Mucosa of rectum (tissue), 2 donors: ENCODE results near the gene SYT17.

Experiments used
- H3K27ac ChIP-seq, 2 donors: one replicate each; pipeline ENCODE4 v1.7.0; 2013; ENCODE audit warnings: inconsistent platforms in 2 of 2, low read depth in 2 of 2, low read length in 2 of 2
- H3K27me3 ChIP-seq, 2 donors: one replicate each; pipeline ENCODE4 v1.7.0; 2013; ENCODE audit warnings: low read length in 2 of 2; ENCODE audit not compliant: control insufficient read depth in 2 of 2, insufficient read depth in 2 of 2
- H3K36me3 ChIP-seq, 2 donors: one replicate each; pipeline ENCODE4 v1.7.0; 2013; ENCODE audit warnings: low read length in 2 of 2; ENCODE audit not compliant: control insufficient read depth in 2 of 2, insufficient read depth in 2 of 2
- H3K4me1 ChIP-seq, 2 donors: one replicate each; pipeline ENCODE4 v1.7.0; 2013; ENCODE audit warnings: low read length in 2 of 2, mild to moderate bottlenecking in 1 of 2; ENCODE audit not compliant: control insufficient read depth in 2 of 2, insufficient read depth in 2 of 2
- H3K4me3 ChIP-seq, 2 donors: one replicate each; pipeline ENCODE4 v1.7.0; 2013; ENCODE audit warnings: low read length in 2 of 2
- H3K9ac ChIP-seq, 2 donors: one replicate each; pipeline ENCODE4 v1.7.0; 2013; ENCODE audit warnings: low read length in 2 of 2, low read depth in 1 of 2, mild to moderate bottlenecking in 1 of 2
- H3K9me3 ChIP-seq, 2 donors: one replicate each; pipeline ENCODE4 v1.7.0; 2013; ENCODE audit warnings: low read length in 2 of 2; ENCODE audit not compliant: control insufficient read depth in 2 of 2
- donor health status: healthy.
- donor health status: Normal muscosa, but diverticular disease.

SYT17 gene

GRCh38 chr16:19228575-19228974, 60.5 kb downstream of the SYT17 start:
- H3K9me3 ChIP-seq, result no peaks in the 10 kb centered on the region
- no peaks in the 10 kb centered on the region for H3K27me3 ChIP-seq
- H3K4me3 ChIP-seq, result no peak overlapping the region
- H3K27ac ChIP-seq, result no peak overlapping the region
- no peaks in the 10 kb centered on the region for H3K4me1 ChIP-seq
- H3K9ac ChIP-seq, result no peak overlapping the region
- peaks cover 10 to 11% of the 10 kb centered on the region in 2 donors for H3K36me3 ChIP-seq

GRCh38 chr16:19230575-19230974, 62.5 kb downstream of the SYT17 start:
- Histone ChIP-seq H3K36me3 (peaks cover 0 to under 1% of the 10 kb centered on the region in 2 donors), H3K9ac (no peak overlapping the region), H3K27me3 (no peaks in the 10 kb centered on the region), H3K4me3 (no peak overlapping the region), H3K27ac (no peak overlapping the region), H3K4me1 (no peaks in the 10 kb centered on the region), H3K9me3 (peaks cover 0 to 2% of the 10 kb centered on the region in 2 donors)

GRCh38 chr16:19231881-19232280, 63.8 kb downstream of the SYT17 start:
- no peak overlapping the region for H3K27ac ChIP-seq

GRCh38 chr16:19232988-19233387, 64.9 kb downstream of the SYT17 start:
- Histone ChIP-seq H3K27ac (no peak overlapping the region), H3K9me3 (peaks cover 2% of the 10 kb centered on the region in 2 donors), H3K4me1 (peaks cover 0 to 13% of the 10 kb centered on the region in 2 donors), H3K4me3 (no peak overlapping the region), H3K9ac (no peak overlapping the region), H3K27me3 (no peaks in the 10 kb centered on the region), H3K36me3 (no peaks in the 10 kb centered on the region)

More at GRCh38 chr16:19231881-19232280, 63.8 kb downstream of the SYT17 start:
- Histone ChIP-seq H3K4me3 (no peak overlapping the region), H3K36me3 (no peaks in the 10 kb centered on the region), H3K27me3 (no peaks in the 10 kb centered on the region), H3K9ac (no peak overlapping the region), H3K4me1 (peaks cover 0 to 4% of the 10 kb centered on the region in 2 donors), H3K9me3 (peaks cover 2% of the 10 kb centered on the region in 2 donors)

GRCh38 chr16:19235478-19235877, 67.4 kb downstream of the SYT17 start:
- peaks cover 0 to 13% of the 10 kb centered on the region in 2 donors for H3K4me1 ChIP-seq
- H3K9ac ChIP-seq, result no peak overlapping the region
- H3K9me3 ChIP-seq, result peaks cover 2% of the 10 kb centered on the region in 2 donors
- H3K27me3 ChIP-seq, result no peaks in the 10 kb centered on the region
- no peak overlapping the region for H3K4me3 ChIP-seq
- peak overlapping the region in 1 of 2 donors; percentile 62 for H3K27ac ChIP-seq
- no peaks in the 10 kb centered on the region for H3K36me3 ChIP-seq

- no peaks in the 10 kb centered on the region for H3K27me3 ChIP-seq
- peaks cover 2% of the 10 kb centered on the region in 2 donors for H3K9me3 ChIP-seq
- no peak overlapping the region for H3K9ac ChIP-seq
- peak overlapping the region; percentile 62 to 66 for H3K27ac ChIP-seq
- peaks cover 0 to 13% of the 10 kb centered on the region in 2 donors for H3K4me1 ChIP-seq
- no peak overlapping the region for H3K4me3 ChIP-seq
- no peaks in the 10 kb centered on the region for H3K36me3 ChIP-seq
Measured at GRCh38 chr16:19235886-19236285, 67.8 kb downstream of the SYT17 start.

- Histone ChIP-seq H3K27ac (peak overlapping the region; percentile 66 to 68), H3K27me3 (no peaks in the 10 kb centered on the region), H3K9ac (no peak overlapping the region)
Measured at GRCh38 chr16:19236561-19237209, 68.6 kb downstream of the SYT17 start.

GRCh38 chr16:19238406-19238805, 70.4 kb downstream of the SYT17 start:
- no peak overlapping the region for H3K27ac ChIP-seq
- H3K4me1 ChIP-seq, result peaks cover 0 to 13% of the 10 kb centered on the region in 2 donors
- peaks cover 2% of the 10 kb centered on the region in 2 donors for H3K9me3 ChIP-seq
- H3K4me3 ChIP-seq, result no peak overlapping the region
- no peaks in the 10 kb centered on the region for H3K27me3 ChIP-seq
- no peak overlapping the region for H3K9ac ChIP-seq
- no peaks in the 10 kb centered on the region for H3K36me3 ChIP-seq

More at GRCh38 chr16:19236561-19237209, 68.6 kb downstream of the SYT17 start:
- no peaks in the 10 kb centered on the region for H3K36me3 ChIP-seq
- H3K4me1 ChIP-seq, result peaks cover 0 to 13% of the 10 kb centered on the region in 2 donors
- no peak overlapping the region for H3K4me3 ChIP-seq
- H3K9me3 ChIP-seq, result peaks cover 2% of the 10 kb centered on the region in 2 donors

- Histone ChIP-seq H3K36me3 (no peaks in the 10 kb centered on the region), H3K4me3 (no peak overlapping the region), H3K27ac (no peak overlapping the region)
Measured at GRCh38 chr16:19239511-19240155, 71.6 kb downstream of the SYT17 start.

GRCh38 chr16:19240494-19240893, 72.5 kb downstream of the SYT17 start:
- Histone ChIP-seq H3K27ac (no peak overlapping the region), H3K27me3 (no peaks in the 10 kb centered on the region), H3K36me3 (no peaks in the 10 kb centered on the region), H3K4me1 (peaks cover 0 to 18% of the 10 kb centered on the region in 2 donors), H3K4me3 (no peak overlapping the region), H3K9ac (no peak overlapping the region), H3K9me3 (peaks cover 0 to 2% of the 10 kb centered on the region in 2 donors)

More at GRCh38 chr16:19239511-19240155, 71.6 kb downstream of the SYT17 start:
- H3K27me3 ChIP-seq, result no peaks in the 10 kb centered on the region
- H3K9me3 ChIP-seq, result peaks cover 2% of the 10 kb centered on the region in 2 donors
- no peak overlapping the region for H3K9ac ChIP-seq
- peaks cover 0 to 13% of the 10 kb centered on the region in 2 donors for H3K4me1 ChIP-seq
